Measurements from ENCODE around the gene CST6.
"Not testable (repeated sequence)": the region's sequence is repeated elsewhere in the genome, so short reads cannot be mapped to it uniquely, and the experiment has no call there.

Gene CST6

DNA sequence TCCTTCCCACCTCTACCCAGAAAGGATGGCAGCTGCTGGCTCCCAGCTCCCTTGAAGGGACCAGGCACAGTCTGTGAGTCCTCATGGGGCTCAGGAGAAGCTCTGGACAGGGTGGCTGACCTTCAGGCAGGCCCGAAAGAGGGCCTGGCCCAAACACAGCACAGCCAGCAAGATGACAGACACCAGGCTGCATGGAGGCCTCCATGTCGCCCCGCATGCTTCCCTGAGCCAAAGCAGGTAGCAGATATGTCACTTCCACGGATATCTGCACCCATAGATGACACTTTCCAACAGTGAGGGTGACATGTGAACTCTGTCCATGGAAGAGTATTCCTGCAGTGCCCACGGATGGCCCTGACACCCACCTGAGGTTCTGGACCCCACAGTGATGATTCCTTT is 28.2 kb upstream of the CST6 start:
- no peak for DNase-seq

DNA sequence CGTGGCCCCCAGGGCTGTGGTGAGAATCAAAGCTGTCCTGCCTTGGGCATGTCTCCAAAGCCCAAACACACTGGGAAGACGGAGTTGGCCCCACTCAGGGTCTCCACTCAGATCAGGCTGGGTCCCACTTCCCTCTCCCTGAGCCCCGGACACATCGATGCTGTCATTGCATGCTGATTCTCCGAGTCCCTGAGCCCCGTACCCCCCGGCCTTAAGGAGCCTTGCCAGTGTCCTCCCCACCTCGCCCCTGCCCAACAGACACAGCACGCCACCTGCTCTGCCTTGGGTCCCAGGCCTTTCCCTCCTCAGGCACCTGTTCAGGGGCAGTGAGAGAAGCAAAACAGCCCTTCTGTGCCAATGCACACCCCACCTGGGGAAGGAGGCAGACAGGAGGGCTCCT is 24.5 kb upstream of the CST6 start:
- DNase-seq = no peak

DNA sequence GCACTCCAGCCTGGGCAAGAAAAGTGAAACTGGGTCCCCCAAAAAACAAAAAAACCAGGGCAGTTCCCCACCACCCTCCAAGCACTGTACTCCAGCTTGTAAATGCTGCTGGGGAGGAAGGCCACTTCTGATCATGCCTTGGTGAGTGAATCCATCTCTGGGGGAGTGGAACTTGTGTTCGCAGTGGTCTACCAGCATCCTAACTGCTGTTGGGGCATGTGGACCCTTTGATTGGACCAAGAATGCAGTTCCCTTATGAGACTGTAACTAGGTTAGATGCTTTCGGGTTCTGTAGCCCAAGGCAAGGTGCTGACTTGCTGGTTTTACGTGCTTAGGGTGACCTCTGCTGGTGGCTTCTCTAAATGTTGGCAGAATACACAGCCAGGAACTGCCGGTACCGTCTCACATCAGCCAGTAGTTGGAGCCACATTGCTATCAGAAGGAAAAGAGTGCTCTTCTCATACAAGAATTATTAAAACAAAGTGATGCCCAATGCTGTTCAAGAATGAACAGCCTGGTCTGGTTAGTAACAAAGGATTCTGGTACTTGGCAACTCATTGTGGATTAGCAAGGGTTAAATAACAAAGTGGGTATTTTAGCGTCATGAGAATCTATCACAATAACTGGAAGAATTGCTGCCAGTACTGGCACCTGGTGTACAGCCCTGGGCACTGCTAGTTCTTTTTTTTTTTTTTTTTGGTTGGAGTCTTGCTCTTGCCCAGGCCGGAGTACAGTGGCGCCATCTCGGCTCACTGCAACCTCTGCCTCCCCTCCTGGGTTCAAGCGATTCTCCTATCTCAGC is 22.8 kb upstream of the CST6 start:
- peak; percentile 16 to 95 (median 79) for DNase-seq

DNA sequence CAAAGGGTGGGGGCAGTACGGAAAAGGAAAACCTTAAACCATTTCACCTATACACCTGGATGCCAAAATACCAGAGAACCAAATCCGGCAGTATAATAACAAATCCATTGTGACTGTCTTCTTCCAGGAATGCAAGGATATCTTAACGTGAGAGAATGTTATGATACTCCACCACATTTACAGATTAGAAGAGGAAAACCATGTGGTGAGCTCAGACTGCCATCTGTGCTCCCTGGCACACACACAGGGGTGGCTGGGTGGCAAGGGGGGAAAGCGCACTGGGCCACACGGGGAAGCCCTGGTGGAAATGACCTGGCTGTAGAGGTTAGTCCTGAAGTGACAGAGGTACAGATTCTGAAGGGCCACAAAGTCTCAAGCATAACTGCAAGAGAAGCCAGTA is 19.8 kb upstream of the CST6 start:
- DNase-seq = no peak

DNA sequence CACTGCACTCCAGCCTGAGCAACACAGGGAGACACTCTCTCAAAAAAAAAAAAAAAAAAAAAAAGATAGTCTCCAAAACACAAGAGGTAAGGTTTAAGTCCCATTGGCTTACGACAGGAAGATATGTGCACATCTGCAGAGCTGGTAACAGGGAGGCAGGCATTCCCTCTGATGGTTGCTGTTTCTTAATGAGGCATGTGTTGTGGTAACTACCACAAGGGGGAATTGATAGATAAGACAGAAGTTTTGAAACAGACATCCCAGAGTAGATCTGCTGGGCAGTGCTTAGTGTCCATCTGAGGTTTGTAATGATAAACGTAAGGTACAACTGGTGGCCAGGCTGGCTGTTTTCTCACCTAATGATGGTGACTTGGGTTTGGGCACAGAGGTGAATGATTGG is 14.5 kb upstream of the CST6 start:
- no peak for DNase-seq

GRCh38 chr11:66001942-66002647 is 9.7 kb upstream of the CST6 start, which contains the start of the genes BANF1 and EIF1AD:
TSS of gene BANF1 (plus strand) at chr11:66002503. CDS start at chr11:66003251, 748 bp downstream.
TSS of gene EIF1AD (minus strand) at chr11:66002157. CDS start at chr11:66000389, 1,768 bp downstream.
- peak in 55 of 56 donors; percentile 79 to 100 (median 97) for DNase-seq

DNA sequence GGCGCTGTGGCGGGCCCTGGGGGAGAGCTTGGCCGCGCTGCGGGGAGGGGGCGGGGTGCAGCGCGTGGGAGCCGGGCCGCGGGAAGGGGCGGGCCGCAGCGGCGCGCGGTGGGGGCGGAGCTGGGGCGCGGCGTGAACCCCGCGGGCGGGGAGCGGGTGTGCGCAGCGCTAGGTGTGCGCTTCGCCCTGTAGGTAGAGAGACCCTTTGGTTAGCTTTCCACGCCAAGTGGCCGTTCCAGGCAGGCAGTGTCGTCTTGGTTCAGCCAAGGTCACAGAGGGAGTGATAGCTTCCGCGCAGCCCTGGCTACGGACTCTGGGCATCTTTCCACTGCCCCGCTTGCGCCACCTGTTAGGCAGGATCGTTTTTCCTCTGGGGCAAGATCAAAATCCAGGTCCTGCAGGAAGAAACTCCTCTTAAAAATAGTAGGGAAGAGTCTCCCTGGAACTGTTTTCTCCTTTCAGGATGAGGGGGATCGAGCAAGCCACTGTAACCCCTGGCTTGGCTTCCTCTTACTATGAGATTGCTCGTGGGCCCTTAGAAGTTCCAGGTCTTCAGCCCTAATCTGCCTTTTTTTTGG is 9.1 kb upstream of the CST6 start:
- peak in 9 of 56 donors; percentile 52 to 80 (median 69) for DNase-seq

- DNase-seq = no peak
Observed at GRCh38 chr11:66003291-66003690, 8.5 kb upstream of the CST6 start.

DNA sequence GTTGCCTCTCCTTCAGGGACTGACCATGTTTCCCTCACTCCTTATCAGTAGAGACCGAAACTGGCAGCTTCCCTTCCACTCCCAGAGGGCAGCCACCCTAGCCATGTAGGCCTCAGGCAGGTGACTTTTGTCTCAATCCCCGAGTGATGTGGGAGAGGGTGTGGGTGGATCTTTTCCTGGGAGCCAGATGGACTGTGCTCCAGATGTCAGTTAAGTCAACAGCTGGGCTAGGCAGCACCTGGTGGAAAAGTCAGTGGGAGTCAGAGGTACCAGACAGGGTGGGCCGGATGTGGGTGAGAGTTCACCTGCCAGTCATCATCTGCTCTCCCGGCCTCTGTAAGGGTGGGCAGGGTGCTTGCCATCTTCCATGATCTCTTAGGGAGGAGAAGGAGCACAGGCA is 7.6 kb upstream of the CST6 start:
- no peak for DNase-seq

DNA sequence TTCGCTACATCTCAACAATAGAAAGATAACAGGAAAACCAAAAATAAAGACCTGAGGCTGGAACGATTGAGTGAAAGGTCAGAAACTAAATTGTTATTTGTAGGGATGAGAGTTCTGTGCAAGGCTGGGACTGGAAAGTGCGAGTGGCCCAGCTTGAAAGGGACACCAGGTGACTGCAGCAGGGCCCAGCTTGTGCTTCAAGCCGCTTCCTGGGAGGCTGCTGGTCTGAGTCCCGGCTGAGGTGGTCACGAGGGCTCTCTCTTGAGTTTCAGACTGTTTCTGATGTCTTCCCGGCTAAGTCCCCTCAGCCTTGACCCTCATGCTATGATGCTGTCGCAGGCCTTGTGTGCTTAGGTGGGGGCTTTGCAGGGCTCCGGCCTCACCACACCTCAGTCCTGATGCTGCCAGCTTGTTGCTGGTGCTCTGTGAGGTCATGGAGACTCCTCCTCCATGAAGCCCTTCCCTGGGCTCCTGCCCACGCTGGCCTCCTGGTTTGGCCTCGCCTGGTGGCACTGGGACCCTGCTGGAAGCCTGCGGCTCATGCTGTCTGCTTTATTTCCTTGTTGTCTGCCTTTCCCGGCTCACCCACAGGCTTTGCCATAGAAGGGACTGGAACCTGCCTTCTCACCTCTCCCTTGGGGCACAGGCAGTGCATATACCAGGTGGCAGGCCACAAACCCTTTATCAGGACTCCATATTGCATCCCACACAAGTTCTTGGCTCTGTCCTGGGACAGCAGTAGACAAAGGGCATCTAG is 5.5 kb upstream of the CST6 start:
- DNase-seq = no peak

DNA sequence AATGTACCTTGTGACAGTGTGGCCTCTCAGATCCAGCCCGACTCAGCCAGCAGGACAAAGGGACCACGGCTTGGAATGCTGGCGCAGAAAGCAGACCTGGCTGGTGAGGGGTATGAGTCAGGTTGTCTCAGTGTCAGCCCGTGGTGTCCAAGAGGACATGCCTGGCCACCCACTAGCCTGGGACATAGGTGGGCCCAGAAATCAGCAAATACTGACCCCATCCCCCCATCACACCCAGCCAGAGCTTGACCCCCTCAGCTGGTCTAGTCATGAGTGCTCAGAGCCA is 5.0 kb upstream of the CST6 start:
- DNase-seq = no peak

DNA sequence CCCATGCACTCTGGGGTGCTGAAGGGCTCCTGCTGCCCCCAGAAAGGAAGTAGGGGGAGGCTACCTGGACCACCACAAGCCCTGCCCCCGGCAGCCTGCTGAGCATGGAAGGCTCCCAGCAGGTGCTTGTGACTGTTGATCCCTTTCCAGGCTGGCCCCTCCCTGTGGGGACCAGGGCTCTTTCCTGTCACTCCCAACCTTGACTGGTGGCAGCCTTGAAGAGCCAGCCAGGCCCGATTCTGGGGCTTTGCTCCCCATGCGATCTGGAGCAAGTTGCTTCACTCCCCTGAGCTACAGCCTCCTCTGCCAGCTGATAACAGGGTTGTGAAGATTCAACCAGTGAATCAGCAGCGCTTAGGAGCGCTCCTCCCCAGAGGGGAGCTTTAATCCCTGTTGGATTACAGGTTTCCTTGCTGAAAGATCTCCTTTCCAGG is 4.6 kb upstream of the CST6 start:
- no peak for DNase-seq

- DNase-seq = no peak
Observed at GRCh38 chr11:66008095-66008467, 3.7 kb upstream of the CST6 start.

DNA sequence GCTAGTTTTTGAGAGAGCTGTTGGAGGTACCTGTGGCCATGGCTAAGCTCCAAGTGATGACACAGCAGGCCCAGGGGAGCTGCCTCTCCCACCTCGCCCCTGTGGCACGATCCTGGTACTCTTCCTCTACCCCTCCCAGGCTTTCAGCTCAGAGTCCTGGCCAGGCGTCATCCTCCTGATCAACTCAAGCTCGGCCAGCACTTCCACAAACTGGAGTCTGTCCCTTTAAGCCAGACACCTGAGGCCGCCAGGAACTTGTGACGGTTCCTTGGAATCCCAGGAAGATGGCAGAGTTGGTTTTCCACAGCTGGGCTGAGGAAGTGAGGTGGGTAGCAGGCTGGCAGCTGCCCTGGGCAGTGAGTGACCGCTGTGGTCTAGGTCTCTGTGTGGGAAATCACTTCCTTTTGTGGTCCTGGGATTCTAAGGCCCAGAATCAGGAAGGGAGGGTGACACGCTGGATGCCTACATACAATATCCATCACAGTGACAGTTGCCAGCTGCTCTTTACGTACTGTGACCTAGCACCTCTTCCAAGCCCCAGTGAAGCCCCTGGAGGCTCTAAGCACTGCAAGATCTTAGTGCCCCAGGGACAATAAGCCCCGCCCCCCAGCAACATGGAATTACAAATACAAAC is 3.2 kb upstream of the CST6 start:
- DNase-seq = no peak

DNA sequence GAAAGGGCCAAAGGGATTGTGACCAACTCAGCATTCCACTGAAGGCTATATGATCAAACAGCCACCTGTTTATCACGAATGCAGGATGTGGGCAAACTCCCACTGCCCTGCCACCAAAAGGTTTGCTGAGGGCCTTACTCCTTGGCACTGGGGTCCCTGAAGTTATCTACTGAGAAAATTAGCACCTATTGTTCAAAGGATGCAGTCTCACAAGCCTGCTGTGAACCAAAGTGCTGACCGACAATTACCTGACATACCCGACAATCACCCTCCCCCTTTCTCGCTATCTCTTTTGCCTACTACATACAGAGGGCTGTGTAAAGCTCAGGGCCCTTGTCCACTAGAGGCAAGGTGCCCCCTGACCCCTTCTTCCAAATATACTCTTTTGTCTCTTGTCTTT is 1.8 kb upstream of the CST6 start:
- DNase-seq = not testable (repeated sequence)

DNA sequence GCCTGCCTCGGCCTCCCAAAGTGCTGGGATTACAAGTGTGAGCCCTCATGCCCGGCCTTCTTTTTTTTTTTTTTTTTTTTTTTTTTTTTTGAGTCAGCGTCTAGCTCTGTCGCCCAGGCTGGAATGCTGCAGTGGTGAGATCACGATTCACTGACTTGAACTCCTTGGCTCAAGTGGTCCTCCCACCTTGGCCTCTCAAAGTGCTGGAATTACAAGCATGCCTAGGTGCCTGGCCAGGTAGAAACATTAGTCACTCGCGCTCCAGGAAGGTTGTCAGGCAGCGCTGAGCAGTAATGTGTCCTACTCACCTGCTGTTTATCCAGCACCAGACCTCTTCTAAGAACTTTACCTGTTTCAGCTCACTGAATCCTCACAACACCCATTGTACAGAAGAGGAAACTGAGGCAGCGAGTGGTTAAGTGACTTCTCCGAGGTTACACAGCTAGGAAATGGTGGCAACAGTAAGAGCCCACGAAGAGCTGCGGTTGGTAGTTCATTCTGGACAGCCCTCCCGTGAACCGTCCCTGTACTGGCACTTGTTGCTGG is 496 bp upstream of the CST6 start:
- DNase-seq = no peak

DNA sequence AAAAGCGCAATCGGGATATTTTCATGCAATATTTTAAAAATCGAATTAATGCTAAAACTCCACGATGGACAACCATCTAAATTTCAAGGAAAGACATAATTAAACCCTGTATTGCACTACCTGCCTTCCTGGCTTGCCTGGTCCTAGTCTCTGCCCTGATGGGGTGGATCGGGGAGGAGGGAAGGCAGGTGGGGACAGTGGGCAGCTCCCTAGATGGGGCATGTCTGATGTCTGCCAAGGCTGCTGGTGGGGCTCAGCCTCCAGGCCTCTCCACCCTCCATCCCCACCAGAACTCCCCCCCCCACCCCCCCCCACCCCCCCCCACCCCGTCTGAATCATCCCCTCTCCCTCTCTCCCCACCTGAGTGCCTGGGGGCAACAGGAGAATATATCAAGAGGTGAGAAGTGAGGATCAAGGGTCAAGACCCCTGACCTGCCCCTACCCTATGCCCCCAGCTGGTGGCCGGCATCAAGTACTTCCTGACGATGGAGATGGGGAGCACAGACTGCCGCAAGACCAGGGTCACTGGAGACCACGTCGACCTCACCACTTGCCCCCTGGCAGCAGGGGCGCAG is 650 bp downstream of the CST6 start:
- DNase-seq = no peak

GRCh38 chr11:66012946-66013761 is 1.3 kb downstream of the CST6 start:
- peak in 1 of 56 donors; percentile 5 for DNase-seq

DNA sequence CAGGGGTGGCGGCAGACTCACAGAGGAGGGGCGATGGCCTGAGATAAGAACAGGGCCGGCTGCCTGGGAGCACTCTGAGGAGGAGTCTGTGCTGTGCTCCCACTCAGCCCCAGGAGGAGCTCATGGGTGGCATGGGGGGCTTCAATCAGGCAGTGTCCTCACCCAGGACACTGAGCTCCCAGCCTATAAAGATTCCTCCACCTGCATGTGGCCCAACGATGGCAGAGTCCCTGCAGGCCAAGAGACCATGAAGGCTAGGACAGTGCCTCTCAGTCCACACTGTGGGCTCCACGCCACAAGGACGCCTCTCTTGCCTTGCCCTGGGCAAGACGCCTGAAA is 1.9 kb downstream of the CST6 start:
- no peak for DNase-seq
